Gastrocnemius medialis (tissue), 4 donors: ENCODE data around the gene SYNM.

ENCODE experiments used
- CTCF ChIP-seq, 5 experiments: fragments of 450-650 bp in 3 of 5; fragments of 200-600 bp in 2 of 5; sonication (generic) in 2 of 5; IDR thresholded peaks in 4 of 5; conservative IDR thresholded peaks in 1 of 5; 1 replicate in 4 of 5; 2 replicates in 1 of 5; pipeline ENCODE4 v1.5.1; 2016 to 2019; ENCODE audit warnings: antibody characterized with exemption in 5 of 5, mild to moderate bottlenecking in 3 of 5, moderate library complexity in 3 of 5
- POLR2A ChIP-seq, 2 donors: fragments of 450-650 bp; IDR thresholded peaks; one replicate each; pipeline ENCODE4 v1.6.1; 2017; ENCODE audit warnings: antibody characterized with exemption in 2 of 2, mild to moderate bottlenecking in 2 of 2, moderate library complexity in 2 of 2

GRCh38 chr15:99170476-99171065 lies 65.7 kb downstream of the SYNM start:
- TF ChIP-seq CTCF (IDR thresholded peaks at IDR 0.05 in 4 of 5, conservative IDR thresholded peaks at IDR 0.05 in 1 of 5) = peak in 3 of 5 experiments; percentile 22 to 36 (median 34)
- TF ChIP-seq POLR2A (IDR thresholded peaks at IDR 0.05) = no peak
